Activated CD8-positive, alpha-beta T cell treated with anti-CD3 and anti-CD28 coated beads for 36 hours (primary cell): ENCODE data around the gene SPIN1. TPM values are rescaled to one million over a fixed set of nuclear protein-coding genes. Genes with fewer than 3 reads are reported as not detected.
"Not testable (repeated sequence)": the region's sequence is repeated elsewhere in the genome, so short reads cannot be mapped to it uniquely, and the experiment has no call there.

ENCODE experiments used
- ATAC-seq: fragments of 200-7000 bp; cut with Tn5 transposase; one replicate; pipeline ENCODE4 v1.10.0; 2021; ENCODE audit warnings: mild to moderate bottlenecking, moderate library complexity
- CTCF ChIA-PET: fragments of 350-600 bp; sonication (Branson Sonifier 250); formaldehyde crosslinking; loops from one replicate; lab custom pipeline; 2021; ENCODE audit warnings: antibody characterized with exemption; lab: Charles Lee
- POLR2A ChIA-PET: fragments of 350-600 bp; sonication (Branson Sonifier 250); formaldehyde crosslinking; loops from one replicate; lab custom pipeline; 2021; ENCODE audit warnings: antibody characterized with exemption; lab: Charles Lee
- DNase-seq: peaks from one replicate; pipeline ENCODE4 v3.0.0-alpha.2; 2020
- H3K27ac Mint-ChIP-seq: one replicate; pipeline ENCODE4 v1.8.0; 2021; ENCODE audit warnings: mild to moderate bottlenecking, mixed read lengths
- H3K27me3 Mint-ChIP-seq: one replicate; pipeline ENCODE4 v1.8.0; 2021; ENCODE audit warnings: mixed read lengths
- H3K36me3 Mint-ChIP-seq: one replicate; pipeline ENCODE4 v1.8.0; 2021; ENCODE audit warnings: low read depth, mixed read lengths
- H3K4me1 Mint-ChIP-seq: one replicate; pipeline ENCODE4 v1.8.0; 2021; ENCODE audit warnings: low read depth, mixed read lengths
- H3K4me3 Mint-ChIP-seq: one replicate; pipeline ENCODE4 v1.8.0; 2021; ENCODE audit warnings: mild to moderate bottlenecking, moderate library complexity, mixed read lengths
- H3K9me3 Mint-ChIP-seq: one replicate; pipeline ENCODE4 v1.8.0; 2021; ENCODE audit warnings: mixed read lengths
- intact Hi-C: fragments of 100-400 bp; cut with micrococcal nuclease; formaldehyde crosslinking; loops from one replicate; pipeline ENCODE4 v1.10.0; 2022
- total RNA-seq, 2 experiments: library from RNA; stranded (reverse); gene quantifications; one replicate each; pipeline ENCODE4 v1.2.3, GENCODE V29; 2021
- TF ChIP-seq, protein P1 (sequence below): fragments of 200-600 bp; IDR thresholded peaks from one replicate; pipeline ENCODE4 v1.8.0; 2022; ENCODE audit warnings: antibody characterized with exemption, mild to moderate bottlenecking

The SPIN1 gene
- total RNA-seq: 10 to 100 TPM; 31.2 to 32.0 TPM

DNA sequence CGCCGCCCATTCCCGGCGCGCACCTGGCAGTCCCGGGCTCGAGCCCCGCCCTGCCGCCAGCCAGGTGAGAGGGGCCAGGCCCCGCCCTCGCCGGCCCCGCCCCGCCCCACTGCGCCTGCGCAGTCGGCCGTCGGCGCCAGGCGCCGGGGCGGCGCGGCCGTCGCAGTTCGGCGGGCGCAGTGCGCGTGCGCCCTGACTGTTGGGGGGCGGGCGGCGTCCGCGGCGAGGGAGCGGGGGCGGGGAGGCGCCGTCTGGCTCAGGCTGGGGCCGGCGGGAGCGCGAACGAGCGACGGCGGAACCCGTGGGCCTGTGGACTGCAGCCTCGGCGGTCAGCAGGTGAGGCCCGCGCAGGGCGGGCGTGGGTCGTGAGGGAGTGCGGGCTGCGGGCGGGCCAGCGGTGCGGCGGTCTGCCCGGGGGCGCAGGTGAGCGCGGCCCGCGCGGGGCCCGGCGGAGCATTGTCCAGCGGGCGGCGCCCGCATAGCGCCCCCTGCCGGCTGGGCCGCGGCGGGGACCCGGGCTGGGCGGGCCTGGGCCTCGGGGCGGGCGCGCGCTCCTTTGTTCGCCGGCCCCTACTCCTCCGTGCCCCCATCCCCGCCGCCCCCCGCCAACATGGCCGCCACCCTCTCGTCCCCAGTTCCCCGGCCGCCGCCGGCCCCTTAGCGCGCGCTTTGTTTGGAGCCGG is at the start of gene SPIN1:
Gene SPIN1, plus strand, starts transcription at position 242 of the 683 bp plus-strand sequence. CDS start 38,096 bp downstream, outside the sequence.
- CTCF ChIA-PET: interaction anchor here (1.5 kb wide), 1 partner anchor 215 kb away, joined by 3 read pairs; no protein-coding TSS in a partner anchor

DNA sequence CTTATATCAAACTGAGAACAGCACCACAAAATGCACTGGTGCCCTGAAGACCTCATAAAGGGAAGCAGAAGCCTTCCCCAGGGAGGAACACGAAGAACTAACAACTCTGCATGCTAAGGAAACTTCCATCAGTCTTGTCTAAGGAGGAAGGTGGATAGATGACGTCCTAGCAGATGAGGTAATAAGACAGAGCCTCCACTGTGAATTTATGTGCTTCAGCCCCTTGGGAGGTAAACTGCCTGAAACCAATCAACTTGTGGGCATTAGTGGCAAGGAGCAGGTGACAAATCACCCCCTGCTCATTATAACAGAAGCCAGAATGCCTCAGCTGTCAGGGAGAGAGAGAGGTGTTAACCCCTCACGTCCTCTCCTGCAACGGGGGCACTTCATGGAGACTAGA is 48.9 kb upstream of the SPIN1 start:
- no peaks in the 10 kb centered on the region for H3K9me3 Mint-ChIP-seq
- H3K36me3 Mint-ChIP-seq: no peaks in the 10 kb centered on the region
- H3K4me1 Mint-ChIP-seq: no peaks in the 10 kb centered on the region
- no peak for DNase-seq
- no peak overlapping the region for H3K27ac Mint-ChIP-seq
- no peak overlapping the region for H3K4me3 Mint-ChIP-seq
- ChIA-PET POLR2A (no interaction called here), CTCF (no interaction called here)
- intact Hi-C loops: no loop called here
- TF ChIP-seq, protein P1, sequence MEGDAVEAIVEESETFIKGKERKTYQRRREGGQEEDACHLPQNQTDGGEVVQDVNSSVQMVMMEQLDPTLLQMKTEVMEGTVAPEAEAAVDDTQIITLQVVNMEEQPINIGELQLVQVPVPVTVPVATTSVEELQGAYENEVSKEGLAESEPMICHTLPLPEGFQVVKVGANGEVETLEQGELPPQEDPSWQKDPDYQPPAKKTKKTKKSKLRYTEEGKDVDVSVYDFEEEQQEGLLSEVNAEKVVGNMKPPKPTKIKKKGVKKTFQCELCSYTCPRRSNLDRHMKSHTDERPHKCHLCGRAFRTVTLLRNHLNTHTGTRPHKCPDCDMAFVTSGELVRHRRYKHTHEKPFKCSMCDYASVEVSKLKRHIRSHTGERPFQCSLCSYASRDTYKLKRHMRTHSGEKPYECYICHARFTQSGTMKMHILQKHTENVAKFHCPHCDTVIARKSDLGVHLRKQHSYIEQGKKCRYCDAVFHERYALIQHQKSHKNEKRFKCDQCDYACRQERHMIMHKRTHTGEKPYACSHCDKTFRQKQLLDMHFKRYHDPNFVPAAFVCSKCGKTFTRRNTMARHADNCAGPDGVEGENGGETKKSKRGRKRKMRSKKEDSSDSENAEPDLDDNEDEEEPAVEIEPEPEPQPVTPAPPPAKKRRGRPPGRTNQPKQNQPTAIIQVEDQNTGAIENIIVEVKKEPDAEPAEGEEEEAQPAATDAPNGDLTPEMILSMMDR: no peak
- H3K27me3 Mint-ChIP-seq: peaks cover 3% of the 10 kb centered on the region
- ATAC-seq: no peak

More for the DNA sequence above, at the start of gene SPIN1:
- ATAC-seq (peak; percentile 88), DNase-seq (peak; percentile 83)
- peak within 1 kb of the TSS; percentile 93 for H3K27ac Mint-ChIP-seq
- POLR2A ChIA-PET: no interaction called here
- peak within 1 kb of the TSS; percentile 91 for H3K4me3 Mint-ChIP-seq
- TF ChIP-seq, protein P1: peak; percentile 40
- no peaks in the 10 kb centered on the region for H3K27me3 Mint-ChIP-seq
- intact Hi-C loops: loop anchor here (5.0 kb wide), 2 partner anchors 76 to 216 kb away; no protein-coding TSS in a partner anchor
- peaks cover 35% of the 10 kb centered on the region for H3K4me1 Mint-ChIP-seq
- no peaks in the 10 kb centered on the region for H3K9me3 Mint-ChIP-seq
- peaks cover 3% of the 10 kb centered on the region for H3K36me3 Mint-ChIP-seq

DNA sequence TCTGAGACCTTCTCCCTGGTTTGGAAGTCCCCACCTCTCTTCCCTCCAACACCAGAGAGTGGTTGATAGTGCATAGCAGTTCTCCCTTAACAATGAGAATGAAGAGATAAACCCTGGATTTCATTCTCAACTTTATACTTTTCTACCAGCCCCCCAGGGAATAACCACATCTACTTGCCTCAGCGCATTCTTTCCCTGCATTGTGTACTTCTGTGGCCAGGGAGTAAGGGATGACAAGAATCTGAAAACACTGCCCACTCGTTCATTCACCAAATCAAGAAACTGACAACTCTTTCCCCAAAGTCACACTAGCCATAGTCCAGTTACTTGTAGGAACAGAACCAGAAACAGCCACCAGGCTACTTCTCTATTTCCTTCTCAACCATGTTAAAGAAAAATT is 46.0 kb upstream of the SPIN1 start:
- TF ChIP-seq, protein P1: no peak
- H3K4me1 Mint-ChIP-seq: no peaks in the 10 kb centered on the region
- no peak for DNase-seq
- no peak overlapping the region for H3K4me3 Mint-ChIP-seq
- ChIA-PET POLR2A (no interaction called here), CTCF (no interaction called here)
- no peak for ATAC-seq
- peaks cover 1% of the 10 kb centered on the region for H3K27me3 Mint-ChIP-seq
- no peaks in the 10 kb centered on the region for H3K9me3 Mint-ChIP-seq
- no peaks in the 10 kb centered on the region for H3K36me3 Mint-ChIP-seq
- H3K27ac Mint-ChIP-seq: no peak overlapping the region
- intact Hi-C loops: no loop called here

DNA sequence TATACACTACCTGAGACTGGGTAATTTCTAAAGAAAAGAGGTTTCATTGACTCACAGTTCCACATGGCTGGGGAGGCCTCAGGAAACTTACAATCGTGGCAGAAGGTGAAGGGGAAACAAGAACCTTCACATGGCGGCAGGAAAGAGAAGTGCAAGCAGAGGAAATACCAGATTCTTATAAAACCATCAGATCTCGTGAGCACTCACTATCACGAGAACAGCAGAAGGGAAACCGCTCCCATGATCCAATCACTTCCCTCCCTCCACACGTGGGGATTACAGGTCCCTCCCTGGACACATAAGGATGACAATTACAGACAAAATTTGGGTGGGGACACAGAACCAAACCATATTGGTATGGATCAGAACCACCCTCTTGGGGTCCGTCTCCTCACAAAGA is 44.2 kb upstream of the SPIN1 start:
- intact Hi-C loops: no loop called here
- H3K4me1 Mint-ChIP-seq: no peaks in the 10 kb centered on the region
- H3K27me3 Mint-ChIP-seq: peaks cover under 1% of the 10 kb centered on the region
- DNase-seq: peak; percentile 11
- ChIA-PET POLR2A (no interaction called here), CTCF (no interaction called here)
- H3K9me3 Mint-ChIP-seq: no peaks in the 10 kb centered on the region
- H3K27ac Mint-ChIP-seq: no peak overlapping the region
- ATAC-seq: no peak
- H3K4me3 Mint-ChIP-seq: no peak overlapping the region
- no peaks in the 10 kb centered on the region for H3K36me3 Mint-ChIP-seq
- TF ChIP-seq, protein P1: no peak

DNA sequence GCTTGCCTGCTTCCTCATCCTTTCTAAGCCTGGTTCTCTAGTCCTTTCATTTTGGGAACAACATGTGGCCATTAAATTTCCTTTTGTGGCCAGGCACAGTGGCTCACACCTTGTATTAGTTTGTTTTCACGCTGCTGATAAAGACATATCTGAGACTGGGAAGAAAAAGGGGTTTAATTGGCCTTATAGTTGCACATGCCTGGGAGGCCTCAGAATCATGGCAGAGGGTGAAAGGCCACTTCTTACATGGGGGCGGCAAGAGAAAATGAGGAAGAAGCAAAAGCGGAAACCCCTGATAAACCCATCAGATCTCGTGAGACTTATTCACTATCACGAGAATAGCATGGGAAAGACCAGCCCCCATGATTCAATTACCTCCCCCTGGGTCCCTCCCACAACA is 37.9 kb upstream of the SPIN1 start:
- H3K27ac Mint-ChIP-seq, ATAC-seq, CTCF ChIA-PET, H3K9me3 Mint-ChIP-seq, H3K4me1 Mint-ChIP-seq, H3K4me3 Mint-ChIP-seq, H3K27me3 Mint-ChIP-seq, intact Hi-C loops, H3K36me3 Mint-ChIP-seq, POLR2A ChIA-PET, DNase-seq: not testable (repeated sequence)
